Fibroblast of pulmonary artery (primary cell): ENCODE measurements around the gene TTC39A.

Source experiments
- DNase-seq: peaks from one replicate; pipeline ENCODE4 v3.0.0-alpha.2; 2010; ENCODE audit warnings: low read depth
- H3K4me3 ChIP-seq: replicated peaks from 2 replicates; pipeline ENCODE4 v1.5.1; 2011; ENCODE audit warnings: low read depth, mild to moderate bottlenecking, control low read depth, low read length, moderate library complexity
- TF ChIP-seq, protein P1 (sequence below): IDR thresholded peaks from 2 replicates; pipeline ENCODE4 v1.5.1; 2011; ENCODE audit warnings: mild to moderate bottlenecking, control low read depth, low read length, inconsistent platforms; ENCODE audit errors: missing control alignments

The TTC39A gene

DNA sequence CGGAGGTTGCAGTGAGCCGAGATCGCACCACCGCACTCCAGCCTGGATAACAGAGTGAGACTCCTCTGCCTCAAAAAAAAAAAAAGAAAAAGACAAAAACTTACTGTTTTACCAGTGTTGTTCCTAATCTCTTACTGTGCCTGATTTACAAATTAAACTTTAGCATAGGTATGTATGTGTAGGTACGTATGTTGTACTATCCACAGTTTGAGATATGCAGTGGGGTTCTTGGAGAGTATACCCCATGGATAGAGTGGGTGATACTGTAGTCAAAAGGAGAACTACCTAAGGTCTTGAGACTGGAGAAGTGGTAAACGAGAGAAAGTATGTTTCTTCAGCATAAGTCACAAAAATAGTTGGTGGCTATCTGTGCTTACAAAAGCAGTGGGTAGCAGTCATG is 55.7 kb downstream of the TTC39A start:
- TF ChIP-seq, protein P1, sequence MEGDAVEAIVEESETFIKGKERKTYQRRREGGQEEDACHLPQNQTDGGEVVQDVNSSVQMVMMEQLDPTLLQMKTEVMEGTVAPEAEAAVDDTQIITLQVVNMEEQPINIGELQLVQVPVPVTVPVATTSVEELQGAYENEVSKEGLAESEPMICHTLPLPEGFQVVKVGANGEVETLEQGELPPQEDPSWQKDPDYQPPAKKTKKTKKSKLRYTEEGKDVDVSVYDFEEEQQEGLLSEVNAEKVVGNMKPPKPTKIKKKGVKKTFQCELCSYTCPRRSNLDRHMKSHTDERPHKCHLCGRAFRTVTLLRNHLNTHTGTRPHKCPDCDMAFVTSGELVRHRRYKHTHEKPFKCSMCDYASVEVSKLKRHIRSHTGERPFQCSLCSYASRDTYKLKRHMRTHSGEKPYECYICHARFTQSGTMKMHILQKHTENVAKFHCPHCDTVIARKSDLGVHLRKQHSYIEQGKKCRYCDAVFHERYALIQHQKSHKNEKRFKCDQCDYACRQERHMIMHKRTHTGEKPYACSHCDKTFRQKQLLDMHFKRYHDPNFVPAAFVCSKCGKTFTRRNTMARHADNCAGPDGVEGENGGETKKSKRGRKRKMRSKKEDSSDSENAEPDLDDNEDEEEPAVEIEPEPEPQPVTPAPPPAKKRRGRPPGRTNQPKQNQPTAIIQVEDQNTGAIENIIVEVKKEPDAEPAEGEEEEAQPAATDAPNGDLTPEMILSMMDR = no peak
- DNase-seq = no peak
- no peak overlapping the region for H3K4me3 ChIP-seq

DNA sequence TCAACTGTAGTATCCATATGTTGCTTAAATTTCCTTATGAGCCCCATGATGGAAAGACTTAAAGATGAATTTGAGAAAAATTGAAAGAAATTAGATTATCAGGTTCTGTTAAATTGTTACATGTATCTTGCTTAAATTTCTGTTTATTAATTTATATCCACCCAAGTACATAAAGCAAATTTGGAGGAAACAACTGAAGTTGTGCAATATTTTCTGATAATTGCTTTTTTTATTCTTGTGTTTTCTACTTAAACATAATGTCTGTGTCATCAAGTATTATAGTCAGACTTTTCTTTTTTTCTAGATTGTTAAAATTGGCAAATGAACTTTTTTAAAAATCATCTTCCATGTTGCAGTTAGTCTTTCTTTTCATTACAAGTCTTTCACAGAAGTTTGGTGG is 57.4 kb downstream of the TTC39A start:
- no peak for DNase-seq
- TF ChIP-seq, protein P1 = no peak
- no peak overlapping the region for H3K4me3 ChIP-seq

- H3K4me3 ChIP-seq = no peak overlapping the region
- DNase-seq = no peak
- TF ChIP-seq, protein P1 = no peak
These were observed 59.6 kb downstream of the TTC39A start for GRCh38 chr1:51270751-51271150.

DNA sequence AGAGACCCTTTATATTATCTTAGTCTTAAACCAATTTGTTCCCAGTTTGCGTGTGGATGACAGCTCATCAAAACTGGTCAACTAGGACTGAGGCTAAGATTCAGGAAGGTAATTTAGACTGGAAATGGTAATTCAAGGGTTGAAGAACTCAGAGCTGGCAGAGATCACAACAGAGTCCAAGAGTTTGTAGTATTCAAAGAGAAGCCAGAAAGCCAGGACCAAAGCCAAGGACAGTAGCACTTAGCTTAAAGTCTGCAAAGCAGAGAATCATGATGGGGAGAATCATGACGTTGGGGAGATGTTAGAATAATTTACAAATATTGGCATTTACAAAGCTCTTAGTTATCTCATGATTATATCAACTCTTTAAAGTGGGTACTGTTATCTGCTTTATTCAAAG is 61.7 kb downstream of the TTC39A start:
- peak; percentile 13 for DNase-seq
- TF ChIP-seq, protein P1 = no peak
- H3K4me3 ChIP-seq = no peak overlapping the region

DNA sequence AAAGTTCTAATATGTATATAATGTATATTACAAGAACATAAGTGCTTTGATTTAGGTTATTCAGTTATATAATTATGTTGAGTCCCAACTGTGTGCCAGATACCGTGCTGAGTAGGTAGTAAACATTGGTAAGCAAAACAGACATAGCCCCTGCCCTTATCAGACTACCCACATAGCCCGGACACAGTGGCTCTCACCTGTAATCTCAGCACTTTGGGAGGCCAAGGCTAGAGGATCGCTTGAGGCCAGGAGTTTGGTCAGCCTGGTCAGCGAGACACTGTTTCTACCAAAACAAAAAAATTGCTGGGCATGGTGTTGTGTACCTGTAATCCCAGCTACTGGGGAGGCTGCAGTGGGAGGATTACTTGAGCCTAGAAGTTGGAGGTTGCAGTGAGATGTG is 63.6 kb downstream of the TTC39A start:
- TF ChIP-seq, protein P1 = no peak
- DNase-seq = no peak
- H3K4me3 ChIP-seq = no peak overlapping the region

- TF ChIP-seq, protein P1 = no peak
- DNase-seq = no peak
- no peak overlapping the region for H3K4me3 ChIP-seq
These were observed 64.2 kb downstream of the TTC39A start for GRCh38 chr1:51266181-51266580.

DNA sequence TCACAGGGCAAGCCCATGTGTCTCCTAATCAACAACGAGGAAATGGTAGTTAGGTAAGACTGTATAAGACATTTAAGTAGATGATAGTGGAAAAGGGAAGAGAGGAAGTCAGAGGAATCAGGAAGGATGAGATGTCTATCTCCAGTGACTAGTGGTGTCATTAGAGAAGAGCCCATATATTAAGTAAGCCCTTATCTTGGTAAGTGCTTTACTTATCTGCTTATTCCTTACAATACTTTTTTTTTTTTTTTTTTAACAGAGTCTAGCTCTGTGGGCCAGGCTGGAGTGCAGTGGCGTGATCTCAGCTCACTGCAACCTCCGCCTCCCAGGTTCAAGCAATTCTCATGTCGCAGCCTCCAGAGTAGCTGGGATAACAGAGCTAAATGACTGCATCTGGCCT is 64.7 kb downstream of the TTC39A start:
- no peak overlapping the region for H3K4me3 ChIP-seq
- no peak for DNase-seq
- TF ChIP-seq, protein P1 = no peak
